HG03025 (cell line): ENCODE measurements around the gene ADSL.

Experiments
- ATAC-seq: cut with Tn5 transposase; IDR thresholded peaks from one replicate; pipeline ENCODE4 v1.9.1; 2021; ENCODE audit warnings: mild to moderate bottlenecking, moderate library complexity; ENCODE audit not compliant: unreplicated experiment, low FRiP score

ADSL gene

GRCh38 chr22:40326905-40327735 is 19.2 kb upstream of the ADSL start:
- ATAC-seq, result no peak

GRCh38 chr22:40328546-40329456 is 17.5 kb upstream of the ADSL start:
- no peak for ATAC-seq

- ATAC-seq, result no peak
Measured at GRCh38 chr22:40329466-40329865, 16.8 kb upstream of the ADSL start.

GRCh38 chr22:40330086-40330485 is 16.2 kb upstream of the ADSL start:
- ATAC-seq, result no peak

- no peak for ATAC-seq
Measured at GRCh38 chr22:40330615-40331014, 15.7 kb upstream of the ADSL start.

GRCh38 chr22:40331706-40332105 is 14.6 kb upstream of the ADSL start:
- ATAC-seq, result no peak

GRCh38 chr22:40332319-40332781 is 13.9 kb upstream of the ADSL start:
- no peak for ATAC-seq

GRCh38 chr22:40334060-40334459 is 12.2 kb upstream of the ADSL start:
- no peak for ATAC-seq

GRCh38 chr22:40334899-40335298 is 11.4 kb upstream of the ADSL start:
- ATAC-seq, result no peak

GRCh38 chr22:40335358-40335757 is 10.9 kb upstream of the ADSL start:
- ATAC-seq, result no peak

- ATAC-seq, result no peak
Measured at GRCh38 chr22:40340044-40340443, 6.3 kb upstream of the ADSL start.

- no peak for ATAC-seq
Measured at GRCh38 chr22:40341604-40342003, 4.7 kb upstream of the ADSL start.

- no peak for ATAC-seq
Measured at GRCh38 chr22:40342521-40342920, 3.8 kb upstream of the ADSL start.

- ATAC-seq, result no peak
Measured at GRCh38 chr22:40345271-40345670, 1.0 kb upstream of the ADSL start.

GRCh38 chr22:40345815-40346184 is 500 bp upstream of the ADSL start:
- ATAC-seq, result peak; percentile 42

- no peak for ATAC-seq
Measured at GRCh38 chr22:40347300-40347699, 1.0 kb downstream of the ADSL start.

GRCh38 chr22:40348025-40348658 is 1.8 kb downstream of the ADSL start:
- ATAC-seq, result no peak

- ATAC-seq, result no peak
Measured at GRCh38 chr22:40352763-40353162, 6.5 kb downstream of the ADSL start.

- ATAC-seq, result no peak
Measured at GRCh38 chr22:40361100-40361499, 14.8 kb downstream of the ADSL start.

GRCh38 chr22:40363059-40363458 is 16.8 kb downstream of the ADSL start:
- ATAC-seq, result no peak

GRCh38 chr22:40364431-40364830 is 18.1 kb downstream of the ADSL start:
- no peak for ATAC-seq
